Measurements from ENCODE around the gene DAB2.

DAB2 gene

DNA sequence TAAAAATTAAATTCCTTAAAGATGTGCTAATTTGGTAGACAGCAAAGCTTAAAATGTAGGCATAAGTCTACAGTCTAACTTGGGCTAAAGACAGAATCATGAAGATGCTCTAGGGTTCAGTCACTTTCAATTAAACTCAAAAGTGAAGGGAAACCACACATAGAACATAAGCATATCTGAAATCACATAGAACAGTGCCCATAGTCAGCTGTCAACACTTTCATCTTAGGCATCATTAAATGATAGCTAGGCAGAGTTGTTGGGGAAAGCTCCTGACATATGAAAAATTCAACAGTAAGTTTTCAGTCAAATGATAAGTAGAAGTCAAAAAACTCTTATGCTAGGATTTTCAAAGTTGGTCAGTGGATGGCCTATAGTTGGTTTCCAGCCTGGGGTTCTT is 11.0 kb downstream of the DAB2 start:
- H3K4me1 ChIP-seq (ENCODE audit: control insufficient read depth, low read length) = no peaks in the 10 kb centered on the region
- TF ChIP-seq, protein P1, sequence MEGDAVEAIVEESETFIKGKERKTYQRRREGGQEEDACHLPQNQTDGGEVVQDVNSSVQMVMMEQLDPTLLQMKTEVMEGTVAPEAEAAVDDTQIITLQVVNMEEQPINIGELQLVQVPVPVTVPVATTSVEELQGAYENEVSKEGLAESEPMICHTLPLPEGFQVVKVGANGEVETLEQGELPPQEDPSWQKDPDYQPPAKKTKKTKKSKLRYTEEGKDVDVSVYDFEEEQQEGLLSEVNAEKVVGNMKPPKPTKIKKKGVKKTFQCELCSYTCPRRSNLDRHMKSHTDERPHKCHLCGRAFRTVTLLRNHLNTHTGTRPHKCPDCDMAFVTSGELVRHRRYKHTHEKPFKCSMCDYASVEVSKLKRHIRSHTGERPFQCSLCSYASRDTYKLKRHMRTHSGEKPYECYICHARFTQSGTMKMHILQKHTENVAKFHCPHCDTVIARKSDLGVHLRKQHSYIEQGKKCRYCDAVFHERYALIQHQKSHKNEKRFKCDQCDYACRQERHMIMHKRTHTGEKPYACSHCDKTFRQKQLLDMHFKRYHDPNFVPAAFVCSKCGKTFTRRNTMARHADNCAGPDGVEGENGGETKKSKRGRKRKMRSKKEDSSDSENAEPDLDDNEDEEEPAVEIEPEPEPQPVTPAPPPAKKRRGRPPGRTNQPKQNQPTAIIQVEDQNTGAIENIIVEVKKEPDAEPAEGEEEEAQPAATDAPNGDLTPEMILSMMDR (IDR thresholded peaks at IDR 0.05; ENCODE audit: low read depth, low read length, poor library complexity, severe bottlenecking) = no peak
- TF ChIP-seq EZH2phosphoT487 (IDR thresholded peaks at IDR 0.05; ENCODE audit: borderline replicate concordance, low read length) = no peak
- no peaks in the 10 kb centered on the region for H3K9me2 ChIP-seq (replicated peaks; ENCODE audit: control insufficient read depth, low read length)
- H3K27me3 ChIP-seq (ENCODE audit: control insufficient read depth, low read length) = no peaks in the 10 kb centered on the region
- H3K36me3 ChIP-seq (ENCODE audit: control insufficient read depth, low read length) = no peaks in the 10 kb centered on the region
- H3K9me3 ChIP-seq (ENCODE audit: control insufficient read depth, insufficient read depth, low read length) = no peaks in the 10 kb centered on the region
- no peak overlapping the region for H3K27ac ChIP-seq (ENCODE audit: low read depth, low read length)
- no peaks in the 10 kb centered on the region for H3K79me2 ChIP-seq (ENCODE audit: control insufficient read depth, low read length)
- no peak overlapping the region for H3K4me3 ChIP-seq (ENCODE audit: low read length)
- no peak overlapping the region for H3K4me2 ChIP-seq (ENCODE audit: low read length)
- no peaks in the 10 kb centered on the region for H4K20me1 ChIP-seq (ENCODE audit: control insufficient read depth, insufficient read depth, low read depth, low read length)
- H3F3A ChIP-seq (ENCODE audit: control insufficient read depth, insufficient read depth) = no peaks in the 10 kb centered on the region

DNA sequence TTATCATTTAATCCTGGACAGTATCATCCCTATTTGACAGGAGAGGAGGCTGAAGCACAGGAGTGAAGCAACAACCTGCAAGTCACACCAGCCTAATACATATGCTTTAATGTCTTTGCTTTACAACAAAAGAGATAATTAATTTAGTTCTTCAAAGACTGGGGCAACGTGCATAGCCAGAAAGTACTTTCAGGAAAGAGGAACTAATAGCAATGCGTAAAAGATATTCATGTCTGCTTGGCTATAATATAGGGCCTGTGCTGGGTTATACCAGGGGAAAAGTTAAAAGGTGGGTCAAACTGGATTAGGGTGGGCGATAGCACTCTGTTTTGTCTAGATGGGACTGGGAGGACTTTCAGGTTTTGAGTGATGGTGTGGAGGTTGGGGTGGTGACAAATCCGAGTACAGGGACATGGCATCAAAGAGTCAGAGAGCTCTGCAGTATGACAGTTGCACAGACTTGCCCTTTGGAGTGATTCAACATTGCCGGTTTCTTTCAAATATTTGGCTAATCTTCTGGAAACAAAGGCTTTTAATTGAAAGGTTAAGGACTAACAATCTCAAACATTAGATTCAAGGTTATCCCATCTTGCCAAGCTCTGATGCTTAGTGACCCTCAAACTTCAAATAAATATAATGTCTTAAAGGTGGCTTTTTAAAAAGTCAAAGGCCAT is 11.9 kb downstream of the DAB2 start:
- H3K27me3 ChIP-seq (ENCODE audit: control insufficient read depth, low read length) = no peaks in the 10 kb centered on the region
- H4K20me1 ChIP-seq (ENCODE audit: control insufficient read depth, insufficient read depth, low read depth, low read length) = no peaks in the 10 kb centered on the region
- no peaks in the 10 kb centered on the region for H3K9me2 ChIP-seq (replicated peaks; ENCODE audit: control insufficient read depth, low read length)
- H3K27ac ChIP-seq (ENCODE audit: low read depth, low read length) = no peak overlapping the region
- H3K4me3 ChIP-seq (ENCODE audit: low read length) = no peak overlapping the region
- H3K4me1 ChIP-seq (ENCODE audit: control insufficient read depth, low read length) = no peaks in the 10 kb centered on the region
- TF ChIP-seq, protein P1 (IDR thresholded peaks at IDR 0.05; ENCODE audit: low read depth, low read length, poor library complexity, severe bottlenecking) = no peak
- no peak for TF ChIP-seq EZH2phosphoT487 (IDR thresholded peaks at IDR 0.05; ENCODE audit: borderline replicate concordance, low read length)
- no peaks in the 10 kb centered on the region for H3K79me2 ChIP-seq (ENCODE audit: control insufficient read depth, low read length)
- no peaks in the 10 kb centered on the region for H3K36me3 ChIP-seq (ENCODE audit: control insufficient read depth, low read length)
- H3F3A ChIP-seq (ENCODE audit: control insufficient read depth, insufficient read depth) = no peaks in the 10 kb centered on the region
- H3K9me3 ChIP-seq (ENCODE audit: control insufficient read depth, insufficient read depth, low read length) = no peaks in the 10 kb centered on the region
- H3K4me2 ChIP-seq (ENCODE audit: low read length) = no peak overlapping the region

DNA sequence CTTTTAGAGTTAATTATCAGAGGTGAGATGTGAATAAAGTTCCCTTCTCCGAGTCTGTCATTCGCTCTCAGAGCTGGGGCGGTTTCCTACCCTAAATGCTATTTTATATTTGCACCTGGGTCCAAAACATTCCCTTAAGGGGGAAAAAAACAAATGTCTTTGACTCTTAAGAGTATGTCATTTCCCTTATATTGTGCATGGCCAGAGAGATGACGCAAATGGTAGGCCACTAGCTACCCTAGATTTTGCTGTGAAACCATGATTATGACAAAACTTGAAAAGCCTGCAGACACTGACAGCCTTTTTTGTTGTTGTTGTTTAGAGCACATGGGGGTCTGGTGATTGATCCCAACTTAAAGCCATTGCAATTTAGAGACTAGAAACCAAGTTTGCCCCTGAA is 12.8 kb downstream of the DAB2 start:
- no peaks in the 10 kb centered on the region for H3K27me3 ChIP-seq (ENCODE audit: control insufficient read depth, low read length)
- H3K36me3 ChIP-seq (ENCODE audit: control insufficient read depth, low read length) = no peaks in the 10 kb centered on the region
- no peaks in the 10 kb centered on the region for H3K9me3 ChIP-seq (ENCODE audit: control insufficient read depth, insufficient read depth, low read length)
- no peaks in the 10 kb centered on the region for H4K20me1 ChIP-seq (ENCODE audit: control insufficient read depth, insufficient read depth, low read depth, low read length)
- no peaks in the 10 kb centered on the region for H3K79me2 ChIP-seq (ENCODE audit: control insufficient read depth, low read length)
- no peak overlapping the region for H3K27ac ChIP-seq (ENCODE audit: low read depth, low read length)
- H3K9me2 ChIP-seq (replicated peaks; ENCODE audit: control insufficient read depth, low read length) = no peaks in the 10 kb centered on the region
- no peaks in the 10 kb centered on the region for H3K4me1 ChIP-seq (ENCODE audit: control insufficient read depth, low read length)
- H3K4me3 ChIP-seq (ENCODE audit: low read length) = no peak overlapping the region
- TF ChIP-seq, protein P1 (IDR thresholded peaks at IDR 0.05; ENCODE audit: low read depth, low read length, poor library complexity, severe bottlenecking) = no peak
- no peak for TF ChIP-seq EZH2phosphoT487 (IDR thresholded peaks at IDR 0.05; ENCODE audit: borderline replicate concordance, low read length)
- no peaks in the 10 kb centered on the region for H3F3A ChIP-seq (ENCODE audit: control insufficient read depth, insufficient read depth)
- H3K4me2 ChIP-seq (ENCODE audit: low read length) = no peak overlapping the region
